HCT116 (cell line): ENCODE measurements around the gene XPA. TPM values are rescaled to one million over a fixed set of nuclear protein-coding genes. Genes with fewer than 3 reads are reported as not detected.

Source experiments
- ATAC-seq: fragments of 200-7000 bp; cut with Tn5 transposase; 2 replicates; pipeline ENCODE4 v1.9.1; 2020; ENCODE audit warnings: mild to moderate bottlenecking, moderate library complexity
- BruUV-seq: library from RNA; stranded (reverse); fragments of 400-500 nt; replicated peaks from 2 replicates; lab custom pipeline; 2021; lab: Mats Ljungman, UMichigan
- CTCF ChIA-PET: fragments of 300-600 bp; sonication (Branson Sonifier 250); formaldehyde crosslinking; loops from one replicate; lab custom pipeline; 2021; ENCODE audit warnings: antibody characterized with exemption; lab: Charles Lee
- POLR2A ChIA-PET: fragments of 300-600, 350-600 bp; sonication (Branson Sonifier 250); formaldehyde crosslinking; loops from one replicate; lab custom pipeline; 2021; ENCODE audit warnings: antibody characterized with exemption; lab: Charles Lee
- RAD21 ChIA-PET, 2 experiments: fragments of 300-600 bp; sonication (Branson Sonifier 250); formaldehyde crosslinking; loops; one replicate each; lab custom pipeline; 2023; ENCODE audit warnings: low total read pairs in 2 of 2; ENCODE audit not compliant: uncharacterized antibody in 2 of 2, unreplicated experiment in 2 of 2, low non-redundant PET in 1 of 2; lab: Charles Lee
- DNase-seq: peaks from one replicate; pipeline ENCODE4 v3.0.0-alpha.2; 2010; ENCODE audit warnings: low read depth, low spot score
- H2AFZ ChIP-seq: fragments of 200-600 bp; shearing (Covaris generic), sonication (generic); 2 replicates; pipeline ENCODE4 v1.6.1; 2017; ENCODE audit warnings: low read depth, mixed run types, mixed read lengths, antibody characterized with exemption, low read length; ENCODE audit not compliant: poor library complexity, severe bottlenecking
- H3K27ac ChIP-seq: 2 replicates; pipeline ENCODE4 v1.5.1; 2012; ENCODE audit warnings: low read depth, low read length
- H3K27me3 ChIP-seq: fragments of 200-600 bp; sonication (generic); 2 replicates; pipeline ENCODE4 v1.6.1; 2016; ENCODE audit warnings: mixed run types, low read length, mixed read lengths; ENCODE audit not compliant: insufficient read depth
- H3K36me3 ChIP-seq, 2 experiments: fragments of 200-500 bp in 1 of 2; fragments of 200-600 bp in 1 of 2; sonication (Bioruptor generic) in 1 of 2; sonication (generic) in 1 of 2; 2 replicates each; pipeline versions ENCODE4 v1.5.1 to v1.6.1; 2014 to 2016; ENCODE audit warnings: low read length in 2 of 2, inconsistent platforms in 1 of 2, mixed read lengths in 1 of 2, mixed run types in 1 of 2; ENCODE audit not compliant: insufficient read depth in 2 of 2, control insufficient read depth in 1 of 2
- H3K4me1 ChIP-seq, 2 experiments: fragments of 200-600 bp in 1 of 2; sonication (generic) in 1 of 2; 2 replicates each; pipeline versions ENCODE4 v1.5.1 to v1.6.1; 2012 to 2017; ENCODE audit warnings: low read length in 2 of 2, inconsistent platforms in 1 of 2, mild to moderate bottlenecking in 1 of 2, mixed read lengths in 1 of 2, mixed run types in 1 of 2, moderate library complexity in 1 of 2; ENCODE audit not compliant: insufficient read depth in 2 of 2, control insufficient read depth in 1 of 2
- H3K4me2 ChIP-seq: fragments of 200-600 bp; sonication (generic); 2 replicates; pipeline ENCODE4 v1.6.1; 2017; ENCODE audit warnings: mixed run types, low read length, mixed read lengths
- H3K4me3 ChIP-seq, 2 experiments: fragments of 200-600 bp in 1 of 2; sonication (generic) in 1 of 2; replicated peaks in 1 of 2; 2 replicates each; pipeline ENCODE4 v1.5.1; 2011 to 2016; ENCODE audit warnings: low read length in 2 of 2, control low read depth in 1 of 2, low read depth in 1 of 2, mild to moderate bottlenecking in 1 of 2, mixed read lengths in 1 of 2, mixed run types in 1 of 2
- H3K79me2 ChIP-seq: fragments of 200-600 bp; sonication (generic); 2 replicates; pipeline ENCODE4 v1.6.1; 2017; ENCODE audit warnings: mild to moderate bottlenecking, mixed run types, low read length, moderate library complexity, mixed read lengths; ENCODE audit not compliant: insufficient read depth
- H3K9ac ChIP-seq: fragments of 200-600 bp; sonication (generic); 2 replicates; pipeline ENCODE4 v1.6.1; 2016; ENCODE audit warnings: low read length, mixed read lengths
- H3K9me2 ChIP-seq: fragments of 200-600 bp; sonication (generic), shearing (Covaris generic); 2 replicates; pipeline ENCODE4 v1.6.1; 2017; ENCODE audit warnings: mixed run types, mild to moderate bottlenecking, moderate library complexity; ENCODE audit not compliant: insufficient read depth
- H3K9me3 ChIP-seq, 2 experiments: fragments of 200-500 bp in 1 of 2; fragments of 200-600 bp in 1 of 2; sonication (Bioruptor generic) in 1 of 2; sonication (generic) in 1 of 2; 2 replicates each; pipeline ENCODE4 v1.6.1; 2014 to 2017; ENCODE audit warnings: low read length in 2 of 2, mixed read lengths in 2 of 2, inconsistent platforms in 1 of 2, low read depth in 1 of 2, mild to moderate bottlenecking in 1 of 2, mixed run types in 1 of 2, moderate library complexity in 1 of 2; ENCODE audit not compliant: control insufficient read depth in 1 of 2, insufficient read depth in 1 of 2
- H4K20me1 ChIP-seq: fragments of 200-600 bp; sonication (generic), shearing (Covaris generic); 2 replicates; pipeline ENCODE4 v1.6.1; 2017; ENCODE audit warnings: mixed run types, mild to moderate bottlenecking, moderate library complexity; ENCODE audit not compliant: insufficient read depth
- EZH2 ChIP-seq: fragments of 200-600 bp; sonication (generic); IDR thresholded peaks from 2 replicates; pipeline ENCODE4 v1.6.1; 2017; ENCODE audit warnings: antibody characterized with exemption, mixed run types
- EZH2phosphoT487 ChIP-seq: fragments of 200-600 bp; IDR thresholded peaks from 2 replicates; pipeline ENCODE4 v1.6.1; 2018; ENCODE audit warnings: antibody characterized with exemption, borderline replicate concordance
- SP1 ChIP-seq: IDR thresholded peaks from 2 replicates; pipeline ENCODE4 v1.6.1; 2012; ENCODE audit warnings: low read depth
- SRF ChIP-seq: IDR thresholded peaks from 2 replicates; pipeline ENCODE4 v1.6.1; 2012; ENCODE audit warnings: low read depth
- TCF7L2 ChIP-seq: IDR thresholded peaks from 2 replicates; pipeline ENCODE4 v1.7.0; 2011; ENCODE audit warnings: borderline replicate concordance, inconsistent platforms; ENCODE audit not compliant: insufficient read depth, insufficient read length; ENCODE audit errors: extremely low read depth
- intact Hi-C: fragments of 100-400 bp; cut with micrococcal nuclease; formaldehyde crosslinking; loops from 2 replicates; pipeline ENCODE4 v1.10.0; 2022
- total RNA-seq: library from RNA; stranded (reverse); gene quantifications from one replicate; pipeline ENCODE4 v1.2.1, GENCODE V29; 2021; ENCODE audit not compliant: unreplicated experiment
- TF ChIP-seq, protein P1 (sequence below): IDR thresholded peaks from 2 replicates; pipeline ENCODE4 v1.6.1; 2011; ENCODE audit warnings: mild to moderate bottlenecking, low read length, moderate library complexity; ENCODE audit not compliant: insufficient replicate concordance; ENCODE audit errors: extremely low read depth
- TF ChIP-seq, protein P2 (sequence below), 3 experiments: fragments of 200-600 bp in 1 of 3; sonication (generic) in 1 of 3; IDR thresholded peaks in 2 of 3; conservative IDR thresholded peaks in 1 of 3; 2 replicates each; pipeline ENCODE4 v1.5.1; 2012 to 2017; ENCODE audit warnings: low read depth in 2 of 3, low read length in 2 of 3, antibody characterized with exemption in 1 of 3, borderline replicate concordance in 1 of 3, control low read depth in 1 of 3, mild to moderate bottlenecking in 1 of 3, mixed read lengths in 1 of 3, mixed run types in 1 of 3, moderate library complexity in 1 of 3; ENCODE audit not compliant: insufficient read depth in 1 of 3

XPA gene
- total RNA-seq, 1 experiment from 2014 or later, result 9.3 TPM

- TF ChIP-seq EZH2phosphoT487, result no peak
- no peak for TF ChIP-seq EZH2
- TF ChIP-seq, protein P1, sequence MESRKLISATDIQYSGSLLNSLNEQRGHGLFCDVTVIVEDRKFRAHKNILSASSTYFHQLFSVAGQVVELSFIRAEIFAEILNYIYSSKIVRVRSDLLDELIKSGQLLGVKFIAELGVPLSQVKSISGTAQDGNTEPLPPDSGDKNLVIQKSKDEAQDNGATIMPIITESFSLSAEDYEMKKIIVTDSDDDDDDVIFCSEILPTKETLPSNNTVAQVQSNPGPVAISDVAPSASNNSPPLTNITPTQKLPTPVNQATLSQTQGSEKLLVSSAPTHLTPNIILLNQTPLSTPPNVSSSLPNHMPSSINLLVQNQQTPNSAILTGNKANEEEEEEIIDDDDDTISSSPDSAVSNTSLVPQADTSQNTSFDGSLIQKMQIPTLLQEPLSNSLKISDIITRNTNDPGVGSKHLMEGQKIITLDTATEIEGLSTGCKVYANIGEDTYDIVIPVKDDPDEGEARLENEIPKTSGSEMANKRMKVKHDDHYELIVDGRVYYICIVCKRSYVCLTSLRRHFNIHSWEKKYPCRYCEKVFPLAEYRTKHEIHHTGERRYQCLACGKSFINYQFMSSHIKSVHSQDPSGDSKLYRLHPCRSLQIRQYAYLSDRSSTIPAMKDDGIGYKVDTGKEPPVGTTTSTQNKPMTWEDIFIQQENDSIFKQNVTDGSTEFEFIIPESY, result no peak
- TF ChIP-seq SRF, result no peak
Observed at GRCh38 chr9:97632248-97632984, 64.7 kb downstream of the XPA start (continued).

- H3K9me2 ChIP-seq, result no peaks in the 10 kb centered on the region
- RAD21 ChIA-PET, result no interaction called here
- peaks cover 57% of the 10 kb centered on the region for H3K79me2 ChIP-seq
- H3K36me3 ChIP-seq, result peaks cover under 1 to 2% of the 10 kb centered on the region in 2 experiments; a peak in 3 of 4 replicates
- H3K4me1 ChIP-seq, result peaks cover 9 to 15% of the 10 kb centered on the region in 2 experiments; a peak in 2 of 4 replicates
- no peak for DNase-seq
- CTCF ChIA-PET, result interaction anchor here (0.7 kb wide), 1 partner anchor 129 kb away, joined by 3 read pairs; the partner anchor contains the start of gene TMOD1
- no peak overlapping the region for H3K27ac ChIP-seq
- no peaks in the 10 kb centered on the region for H4K20me1 ChIP-seq
- no peak overlapping the region for H3K9ac ChIP-seq
- no TSS peak for BruUV-seq
- H3K9me3 ChIP-seq, result no peaks in the 10 kb centered on the region
- H2AFZ ChIP-seq, result no peak overlapping the region
- POLR2A ChIA-PET, result no interaction called here
- TF ChIP-seq SP1, result no peak
- TF ChIP-seq TCF7L2, result no peak
- TF ChIP-seq, protein P1, result no peak
- TF ChIP-seq, protein P2, sequence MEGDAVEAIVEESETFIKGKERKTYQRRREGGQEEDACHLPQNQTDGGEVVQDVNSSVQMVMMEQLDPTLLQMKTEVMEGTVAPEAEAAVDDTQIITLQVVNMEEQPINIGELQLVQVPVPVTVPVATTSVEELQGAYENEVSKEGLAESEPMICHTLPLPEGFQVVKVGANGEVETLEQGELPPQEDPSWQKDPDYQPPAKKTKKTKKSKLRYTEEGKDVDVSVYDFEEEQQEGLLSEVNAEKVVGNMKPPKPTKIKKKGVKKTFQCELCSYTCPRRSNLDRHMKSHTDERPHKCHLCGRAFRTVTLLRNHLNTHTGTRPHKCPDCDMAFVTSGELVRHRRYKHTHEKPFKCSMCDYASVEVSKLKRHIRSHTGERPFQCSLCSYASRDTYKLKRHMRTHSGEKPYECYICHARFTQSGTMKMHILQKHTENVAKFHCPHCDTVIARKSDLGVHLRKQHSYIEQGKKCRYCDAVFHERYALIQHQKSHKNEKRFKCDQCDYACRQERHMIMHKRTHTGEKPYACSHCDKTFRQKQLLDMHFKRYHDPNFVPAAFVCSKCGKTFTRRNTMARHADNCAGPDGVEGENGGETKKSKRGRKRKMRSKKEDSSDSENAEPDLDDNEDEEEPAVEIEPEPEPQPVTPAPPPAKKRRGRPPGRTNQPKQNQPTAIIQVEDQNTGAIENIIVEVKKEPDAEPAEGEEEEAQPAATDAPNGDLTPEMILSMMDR (IDR thresholded peaks at IDR 0.05 in 2 of 3, conservative IDR thresholded peaks at IDR 0.05 in 1 of 3; ENCODE audit: borderline replicate concordance in 1 of 3, insufficient read depth in 1 of 3, low read depth in 2 of 3, low read length in 2 of 3), result no peak
- intact Hi-C loops, result loop anchor here (5.0 kb wide), 1 partner anchor 1373 kb away; no protein-coding TSS in a partner anchor
- ATAC-seq, result no peak
- no peaks in the 10 kb centered on the region for H3K27me3 ChIP-seq
- H3K4me2 ChIP-seq, result no peak overlapping the region
- H3K4me3 ChIP-seq, result no peak overlapping the region
Observed at GRCh38 chr9:97630591-97630990, 66.5 kb downstream of the XPA start.
